ENCODE results near the gene MYOZ1. TPM values are rescaled to one million over a fixed set of nuclear protein-coding genes. Genes with fewer than 3 reads are reported as not detected.

MYOZ1 gene
- total and polyA plus RNA-seq, 11 donors = 0.23 to 2.5 (median 0.74) TPM; not detected in 1

DNA sequence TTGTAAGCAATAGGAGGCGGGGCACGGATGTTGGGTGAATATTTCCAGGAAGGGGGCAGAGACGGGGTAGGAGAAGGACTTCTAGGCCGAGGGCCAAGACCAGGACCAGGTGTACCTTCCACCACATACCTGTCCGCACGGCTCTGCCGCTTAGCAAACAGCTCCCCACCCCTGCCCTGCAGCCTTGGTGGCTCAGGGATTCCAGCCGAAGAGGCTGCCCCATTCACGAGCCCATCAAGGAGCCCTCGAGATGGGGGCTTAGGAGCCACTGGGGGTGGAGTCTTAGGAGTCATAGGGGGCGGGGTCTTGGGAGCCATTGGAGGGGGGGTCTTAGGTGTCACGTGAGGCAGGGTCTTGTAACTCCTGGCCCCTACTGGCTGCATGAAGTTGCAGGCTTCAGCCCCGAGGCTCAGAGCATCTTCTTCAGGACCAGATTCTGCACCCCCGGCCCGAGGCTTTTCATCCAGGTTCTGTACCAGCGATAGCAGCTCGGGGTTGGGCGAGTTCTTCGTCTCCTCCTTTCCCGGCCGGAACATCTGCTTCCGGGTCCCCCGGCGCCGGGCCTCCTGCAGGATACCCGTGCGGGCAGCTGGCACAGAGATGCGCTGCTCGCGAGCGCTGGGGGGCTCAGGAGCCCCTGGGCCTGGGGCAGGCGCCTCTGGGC, 6.1 kb upstream of the MYOZ1 start:
- ATAC-seq = peak in 2 of 4 donors; percentile 2 to 11
- Histone ChIP-seq H3K27ac (peak overlapping the region; percentile 11 to 99 (median 92)), H3K36me3 (no peaks in the 10 kb centered on the region), H3K4me3 (peak overlapping the region; percentile 33 to 88 (median 66)), H3K27me3 (no peaks in the 10 kb centered on the region), H3K9me3 (no peaks in the 10 kb centered on the region), H3K4me1 (peaks cover 3 to 58% (median 26%) of the 10 kb centered on the region in 12 donors)
- intact Hi-C loops (cut with DNase I) = loop anchor here in 1 of 10 donors (10.0 kb wide), 1 partner anchor 383 kb away; no protein-coding TSS in a partner anchor
- WGBS, 4 donors = 9 to 29% (median 11%) methylated on average over 9 to 32 of the region's 32 CpGs
- peak in 1 of 2 donors; percentile 29 for TF ChIP-seq POLR2A (IDR thresholded peaks at IDR 0.05)
- TF ChIP-seq, protein P1, sequence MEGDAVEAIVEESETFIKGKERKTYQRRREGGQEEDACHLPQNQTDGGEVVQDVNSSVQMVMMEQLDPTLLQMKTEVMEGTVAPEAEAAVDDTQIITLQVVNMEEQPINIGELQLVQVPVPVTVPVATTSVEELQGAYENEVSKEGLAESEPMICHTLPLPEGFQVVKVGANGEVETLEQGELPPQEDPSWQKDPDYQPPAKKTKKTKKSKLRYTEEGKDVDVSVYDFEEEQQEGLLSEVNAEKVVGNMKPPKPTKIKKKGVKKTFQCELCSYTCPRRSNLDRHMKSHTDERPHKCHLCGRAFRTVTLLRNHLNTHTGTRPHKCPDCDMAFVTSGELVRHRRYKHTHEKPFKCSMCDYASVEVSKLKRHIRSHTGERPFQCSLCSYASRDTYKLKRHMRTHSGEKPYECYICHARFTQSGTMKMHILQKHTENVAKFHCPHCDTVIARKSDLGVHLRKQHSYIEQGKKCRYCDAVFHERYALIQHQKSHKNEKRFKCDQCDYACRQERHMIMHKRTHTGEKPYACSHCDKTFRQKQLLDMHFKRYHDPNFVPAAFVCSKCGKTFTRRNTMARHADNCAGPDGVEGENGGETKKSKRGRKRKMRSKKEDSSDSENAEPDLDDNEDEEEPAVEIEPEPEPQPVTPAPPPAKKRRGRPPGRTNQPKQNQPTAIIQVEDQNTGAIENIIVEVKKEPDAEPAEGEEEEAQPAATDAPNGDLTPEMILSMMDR (IDR thresholded peaks at IDR 0.05) = no peak
- DNase-seq = peak; percentile 41 to 82 (median 56)

GRCh38 chr10:73646598-73647041, 5.3 kb upstream of the MYOZ1 start:
- WGBS, 4 donors = 68 to 82% (median 78%) methylated on average over 9 of the region's 9 CpGs
- H3K27me3 ChIP-seq = no peaks in the 10 kb centered on the region
- peak in 1 of 5 donors; percentile 41 for DNase-seq
- H3K27ac ChIP-seq = peak overlapping the region; percentile 11 to 99 (median 92)
- H3K4me1 ChIP-seq = peaks cover 3 to 54% (median 23%) of the 10 kb centered on the region in 12 donors
- H3K4me3 ChIP-seq = peak overlapping the region in 6 of 12 donors; percentile 55 to 88 (median 70)
- peak in 1 of 4 donors; percentile 6 for ATAC-seq
- TF ChIP-seq, protein P1 (IDR thresholded peaks at IDR 0.05) = no peak
- no peak for TF ChIP-seq POLR2A (IDR thresholded peaks at IDR 0.05)
- H3K9me3 ChIP-seq = no peaks in the 10 kb centered on the region
- no peaks in the 10 kb centered on the region for H3K36me3 ChIP-seq
- intact Hi-C loops (cut with DNase I) = loop anchor here in 1 of 10 donors (10.0 kb wide), 1 partner anchor 382 kb away; no protein-coding TSS in a partner anchor

DNA sequence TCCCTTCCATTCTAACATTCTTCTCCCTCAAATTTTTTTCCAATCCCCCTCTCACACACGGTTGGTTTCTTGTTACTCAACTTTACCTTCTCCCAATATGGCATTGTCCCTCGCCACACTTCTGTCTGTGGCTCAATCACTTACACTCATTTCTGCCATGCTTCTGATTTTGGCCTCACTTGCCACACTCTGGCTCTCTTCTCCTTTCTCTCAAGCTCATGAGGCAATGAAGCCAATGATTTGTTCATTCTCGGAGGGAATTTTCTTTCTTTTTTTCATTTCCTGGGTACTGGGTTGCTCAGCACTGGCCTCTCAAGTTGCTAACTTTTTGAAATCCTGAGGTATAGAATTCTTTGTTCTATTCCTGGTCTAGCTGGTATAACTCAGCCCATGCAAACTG, 4.0 kb upstream of the MYOZ1 start:
- TF ChIP-seq, protein P1 (IDR thresholded peaks at IDR 0.05) = no peak
- TF ChIP-seq POLR2A (IDR thresholded peaks at IDR 0.05) = no peak
- peak overlapping the region in 9 of 12 donors; percentile 24 to 99 (median 62) for H3K27ac ChIP-seq
- intact Hi-C loops (cut with DNase I) = loop anchor here in 3 of 10 donors (2.0 to 10.0 kb wide), 2 partner anchors 116 to 380 kb away; no protein-coding TSS in a partner anchor
- ATAC-seq (no peak), DNase-seq (no peak)
- peaks cover 3 to 48% (median 23%) of the 10 kb centered on the region in 12 donors for H3K4me1 ChIP-seq
- H3K9me3 ChIP-seq = no peaks in the 10 kb centered on the region
- H3K4me3 ChIP-seq = no peak overlapping the region
- no peaks in the 10 kb centered on the region for H3K27me3 ChIP-seq
- H3K36me3 ChIP-seq = no peaks in the 10 kb centered on the region
- 40 to 55% (median 43%) methylated on average over 3 of the region's 3 CpGs for WGBS, 4 donors

GRCh38 chr10:73644767-73645166, 3.5 kb upstream of the MYOZ1 start:
- no peak for TF ChIP-seq POLR2A (IDR thresholded peaks at IDR 0.05)
- Histone ChIP-seq H3K4me3 (no peak overlapping the region), H3K4me1 (peaks cover 3 to 43% (median 23%) of the 10 kb centered on the region in 12 donors), H3K36me3 (no peaks in the 10 kb centered on the region), H3K27ac (peak overlapping the region in 9 of 12 donors; percentile 32 to 99 (median 62)), H3K9me3 (no peaks in the 10 kb centered on the region), H3K27me3 (no peaks in the 10 kb centered on the region)
- intact Hi-C loops (cut with DNase I) = loop anchor here (1.0 to 10.0 kb wide), 6 partner anchors 52 to 387 kb away; partner anchors contain the start of gene USP54 (in 1 of the 10)
- ATAC-seq (peak in 1 of 4 donors; percentile 3), DNase-seq (no peak)
- 36 to 38% (median 38%) methylated on average over 1 of the region's 1 CpG for WGBS, 4 donors
